Brain microvascular endothelial cell (primary cell): ENCODE data around the gene TBC1D20.

ENCODE experiments used
- DNase-seq: peaks from one replicate; pipeline ENCODE4 v3.0.0-alpha.2; 2020
- H3K27ac ChIP-seq: fragments of 250-450 bp; sonication (Bioruptor Pico); 2 replicates; pipeline ENCODE4 v1.5.1; 2020; ENCODE audit warnings: mild to moderate bottlenecking, moderate library complexity
- H3K27me3 ChIP-seq: fragments of 250-450 bp; sonication (Bioruptor Pico); replicated peaks from 2 replicates; pipeline ENCODE4 v1.5.1; 2020; ENCODE audit warnings: mild to moderate bottlenecking
- H3K36me3 ChIP-seq: fragments of 250-450 bp; sonication (Bioruptor Pico); replicated peaks from 2 replicates; pipeline ENCODE4 v1.5.1; 2020; ENCODE audit warnings: mild to moderate bottlenecking
- H3K4me3 ChIP-seq: 2 replicates; pipeline ENCODE4 v1.5.1; 2011; ENCODE audit warnings: low read depth, mild to moderate bottlenecking, control low read depth, low read length, moderate library complexity
- in situ Hi-C: cut with HindIII; loops from 2 replicates; pipeline ENCODE4 v1.10.0; 2017; ENCODE audit warnings: low sequenced_read_pairs, low pct_ligation_motif_present
- TF ChIP-seq, protein P1 (sequence below): IDR thresholded peaks from 2 replicates; pipeline ENCODE4 v1.5.1; 2011; ENCODE audit warnings: low read depth, mild to moderate bottlenecking, moderate library complexity, low read length, control low read depth, inconsistent platforms; ENCODE audit errors: missing control alignments

Gene TBC1D20

DNA sequence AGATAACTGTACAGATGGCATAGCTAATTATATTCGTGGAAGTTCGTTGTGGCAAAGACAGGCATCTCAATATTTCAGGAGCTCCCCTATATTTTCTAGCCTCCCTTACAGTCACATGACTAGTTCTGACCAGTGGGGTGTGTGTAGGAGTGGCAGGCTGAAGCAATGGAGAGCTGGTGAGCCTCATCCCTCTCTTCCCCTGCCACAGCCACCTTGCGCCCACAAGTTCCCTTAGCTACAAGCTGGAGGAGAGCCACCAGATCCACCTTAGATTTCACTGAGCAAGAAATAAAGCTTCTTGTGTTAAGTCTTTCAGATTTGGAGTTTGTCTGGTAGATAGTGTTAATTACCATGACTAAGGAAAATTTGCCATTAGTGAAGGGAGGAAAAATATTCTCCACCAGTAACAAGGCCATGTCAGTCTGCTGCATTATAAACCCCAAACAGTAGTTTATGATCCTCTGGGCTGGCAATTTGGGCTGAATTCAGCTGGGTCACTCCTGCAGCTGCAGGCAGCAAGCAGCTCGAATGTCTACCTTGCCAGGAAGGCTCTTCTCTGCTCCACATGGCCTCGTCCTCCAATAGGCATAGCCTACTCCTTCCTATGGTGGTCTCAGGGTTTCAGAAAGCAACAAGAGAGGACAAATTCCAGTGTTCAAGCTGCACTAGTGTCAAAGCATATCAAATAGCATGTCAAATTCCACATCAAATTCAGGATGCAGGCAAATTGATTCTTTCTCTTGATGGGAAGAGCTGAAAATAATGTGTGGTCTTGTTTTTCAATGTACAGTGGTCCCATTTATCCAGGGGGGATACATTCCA lies 61.7 kb downstream of the TBC1D20 start:
- in situ Hi-C loops, result no loop called here
- DNase-seq, result no peak
- TF ChIP-seq, protein P1, sequence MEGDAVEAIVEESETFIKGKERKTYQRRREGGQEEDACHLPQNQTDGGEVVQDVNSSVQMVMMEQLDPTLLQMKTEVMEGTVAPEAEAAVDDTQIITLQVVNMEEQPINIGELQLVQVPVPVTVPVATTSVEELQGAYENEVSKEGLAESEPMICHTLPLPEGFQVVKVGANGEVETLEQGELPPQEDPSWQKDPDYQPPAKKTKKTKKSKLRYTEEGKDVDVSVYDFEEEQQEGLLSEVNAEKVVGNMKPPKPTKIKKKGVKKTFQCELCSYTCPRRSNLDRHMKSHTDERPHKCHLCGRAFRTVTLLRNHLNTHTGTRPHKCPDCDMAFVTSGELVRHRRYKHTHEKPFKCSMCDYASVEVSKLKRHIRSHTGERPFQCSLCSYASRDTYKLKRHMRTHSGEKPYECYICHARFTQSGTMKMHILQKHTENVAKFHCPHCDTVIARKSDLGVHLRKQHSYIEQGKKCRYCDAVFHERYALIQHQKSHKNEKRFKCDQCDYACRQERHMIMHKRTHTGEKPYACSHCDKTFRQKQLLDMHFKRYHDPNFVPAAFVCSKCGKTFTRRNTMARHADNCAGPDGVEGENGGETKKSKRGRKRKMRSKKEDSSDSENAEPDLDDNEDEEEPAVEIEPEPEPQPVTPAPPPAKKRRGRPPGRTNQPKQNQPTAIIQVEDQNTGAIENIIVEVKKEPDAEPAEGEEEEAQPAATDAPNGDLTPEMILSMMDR, result no peak
- peaks cover 14% of the 10 kb centered on the region for H3K36me3 ChIP-seq
- H3K27me3 ChIP-seq, result no peaks in the 10 kb centered on the region
- H3K4me3 ChIP-seq, result no peak overlapping the region
- no peak overlapping the region for H3K27ac ChIP-seq

DNA sequence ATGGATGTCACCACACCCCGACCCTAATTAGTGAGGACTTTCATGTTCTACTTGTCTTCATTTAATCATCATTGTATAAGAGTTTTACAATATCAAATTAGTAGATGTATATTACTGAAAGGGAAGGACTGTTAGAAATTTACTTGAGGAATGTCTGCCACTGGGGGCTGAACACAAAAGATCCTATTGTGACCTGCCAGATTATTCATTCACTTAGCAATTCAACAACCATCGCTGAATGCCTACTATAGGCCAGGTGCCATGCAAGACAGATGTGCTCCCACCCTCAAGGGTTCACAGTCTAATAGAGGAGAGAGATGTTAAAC lies 62.2 kb downstream of the TBC1D20 start:
- H3K27me3 ChIP-seq, result no peaks in the 10 kb centered on the region
- H3K27ac ChIP-seq, result no peak overlapping the region
- peaks cover 16% of the 10 kb centered on the region for H3K36me3 ChIP-seq
- in situ Hi-C loops, result no loop called here
- DNase-seq, result no peak
- no peak overlapping the region for H3K4me3 ChIP-seq
- TF ChIP-seq, protein P1, result no peak

DNA sequence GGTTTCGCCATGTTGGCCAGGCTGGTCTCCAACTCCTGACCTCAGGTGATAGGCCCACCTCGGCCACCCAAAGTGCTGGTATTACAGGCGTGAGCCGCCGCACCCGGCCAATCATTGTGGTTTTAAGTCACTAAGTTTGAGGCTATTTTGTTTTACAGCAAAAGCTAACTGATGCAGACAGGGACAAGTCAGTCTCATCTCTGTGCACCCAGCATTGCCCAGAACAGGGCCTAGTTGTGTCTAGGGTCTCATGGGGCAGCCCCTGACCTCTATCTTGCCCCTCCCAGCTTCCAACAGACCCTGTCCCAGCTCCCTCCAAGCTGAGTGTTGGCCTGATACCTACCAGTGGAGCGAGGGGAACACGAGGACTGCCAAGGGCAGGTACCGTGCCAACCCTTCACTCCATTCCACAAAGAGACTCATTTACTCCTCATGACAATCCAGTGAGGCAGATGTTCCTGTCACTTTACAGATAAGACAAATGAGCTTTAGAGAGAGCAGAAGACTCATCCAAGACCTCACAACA lies 63.1 kb downstream of the TBC1D20 start:
- H3K27me3 ChIP-seq, result no peaks in the 10 kb centered on the region
- no peak overlapping the region for H3K4me3 ChIP-seq
- in situ Hi-C loops, result no loop called here
- TF ChIP-seq, protein P1, result no peak
- DNase-seq, result no peak
- H3K27ac ChIP-seq, result no peak overlapping the region
- H3K36me3 ChIP-seq, result peaks cover 19% of the 10 kb centered on the region

DNA sequence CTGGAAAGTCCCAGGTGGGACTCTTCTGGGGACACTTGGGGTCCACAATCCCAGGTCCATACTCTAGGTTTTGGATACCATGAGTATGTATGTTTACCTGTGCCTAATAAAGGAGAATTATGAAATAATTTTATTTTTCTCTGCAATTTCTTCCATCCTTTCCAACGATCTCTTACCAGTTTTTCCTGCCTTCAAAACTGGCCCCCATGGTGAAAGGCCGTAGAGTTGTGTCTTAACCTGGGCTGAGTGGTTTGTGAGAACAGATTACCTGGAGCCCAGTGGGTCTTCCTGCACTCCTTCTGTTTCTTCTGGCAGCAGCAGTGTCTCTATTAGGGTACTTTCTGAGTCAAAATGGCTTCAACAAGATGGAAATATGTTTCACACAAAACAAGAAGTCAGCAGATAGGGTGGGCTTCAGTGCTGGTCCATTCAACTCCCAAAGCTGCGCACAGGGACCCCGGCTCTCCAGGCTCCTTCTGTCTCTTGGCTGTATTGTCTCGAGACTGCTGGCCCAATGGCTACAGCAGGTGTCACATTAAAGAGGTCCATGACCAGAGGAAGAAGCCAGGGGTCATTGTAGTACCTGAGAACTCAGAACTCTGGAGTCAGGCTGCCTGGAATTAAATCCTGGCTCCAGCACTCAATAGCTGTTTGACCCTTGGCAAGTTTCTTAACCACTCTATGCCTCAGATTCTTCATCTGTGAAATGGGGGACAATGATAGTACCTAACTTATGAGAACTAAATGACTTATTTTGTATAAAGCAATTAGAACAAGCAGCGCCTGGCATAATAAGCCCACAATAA lies 64.7 kb downstream of the TBC1D20 start:
- no peak overlapping the region for H3K27ac ChIP-seq
- TF ChIP-seq, protein P1, result no peak
- peaks cover 19% of the 10 kb centered on the region for H3K36me3 ChIP-seq
- H3K27me3 ChIP-seq, result no peaks in the 10 kb centered on the region
- no peak for DNase-seq
- no peak overlapping the region for H3K4me3 ChIP-seq
- in situ Hi-C loops, result no loop called here

DNA sequence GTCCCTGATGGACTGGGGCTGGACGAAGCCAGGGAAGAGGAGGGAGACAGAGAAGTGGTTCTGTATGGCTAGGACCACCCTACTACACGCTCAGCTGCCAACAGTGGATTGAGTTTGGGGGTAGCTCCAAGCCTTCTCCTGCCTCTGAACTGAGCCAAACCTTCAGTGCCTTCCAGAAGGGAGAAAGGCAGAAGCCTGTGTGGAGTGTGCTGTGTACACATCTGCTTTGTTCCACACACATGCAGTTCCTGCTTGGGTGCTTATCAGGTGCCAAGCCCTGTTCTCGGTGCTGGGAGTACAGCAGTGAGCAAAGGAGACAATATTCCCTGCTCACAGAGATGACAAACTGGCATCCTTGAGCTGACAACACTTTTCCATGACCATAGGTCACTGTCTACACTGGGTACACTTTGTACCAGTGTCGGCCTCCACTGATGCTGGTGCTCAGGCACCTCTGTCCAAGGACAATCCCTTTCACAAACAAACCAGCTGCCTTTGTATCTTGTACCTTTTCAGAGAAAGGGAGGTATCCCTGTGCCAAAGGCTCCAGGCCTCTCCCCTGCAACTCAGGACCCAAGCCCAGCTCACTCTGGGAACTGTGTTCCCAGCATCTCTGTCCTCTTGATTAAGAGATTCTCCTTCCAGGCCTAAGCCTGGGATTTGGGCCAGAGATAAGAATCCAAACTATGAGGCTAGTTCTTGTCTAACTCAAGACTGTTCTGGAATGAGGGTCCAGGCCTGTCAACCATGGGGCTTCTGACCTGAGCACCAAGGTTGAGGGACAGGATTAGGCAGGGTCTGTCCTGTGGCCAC lies 65.5 kb downstream of the TBC1D20 start:
- no peak for DNase-seq
- Histone ChIP-seq H3K36me3 (peaks cover 27% of the 10 kb centered on the region), H3K4me3 (no peak overlapping the region), H3K27ac (no peak overlapping the region), H3K27me3 (no peaks in the 10 kb centered on the region)
- in situ Hi-C loops, result no loop called here
- TF ChIP-seq, protein P1, result no peak
